GM19035 (cell line): ENCODE measurements around the gene ASZ1.

ENCODE experiments used
- ATAC-seq: cut with Tn5 transposase; IDR thresholded peaks from one replicate; pipeline ENCODE4 v1.9.1; 2021; ENCODE audit not compliant: unreplicated experiment

The ASZ1 gene

GRCh38 chr7:117403737-117404136 lies 23.6 kb downstream of the ASZ1 start:
- ATAC-seq = no peak

- ATAC-seq = no peak
These were observed 25.2 kb downstream of the ASZ1 start for GRCh38 chr7:117402109-117402508.

GRCh38 chr7:117401293-117402002 lies 25.8 kb downstream of the ASZ1 start:
- ATAC-seq = no peak

- no peak for ATAC-seq
These were observed 27.4 kb downstream of the ASZ1 start for GRCh38 chr7:117399820-117400422.

GRCh38 chr7:117395743-117396142 lies 31.6 kb downstream of the ASZ1 start:
- no peak for ATAC-seq

GRCh38 chr7:117393781-117394180 lies 33.5 kb downstream of the ASZ1 start:
- no peak for ATAC-seq

GRCh38 chr7:117389871-117390270 lies 37.4 kb downstream of the ASZ1 start:
- ATAC-seq = no peak

- no peak for ATAC-seq
These were observed 41.1 kb downstream of the ASZ1 start for GRCh38 chr7:117386110-117386706.

GRCh38 chr7:117385363-117386109 lies 41.8 kb downstream of the ASZ1 start:
- ATAC-seq = peak; percentile 72

- ATAC-seq = no peak
These were observed 42.5 kb downstream of the ASZ1 start for GRCh38 chr7:117384688-117385362.

- ATAC-seq = no peak
These were observed 43.7 kb downstream of the ASZ1 start for GRCh38 chr7:117383483-117384189.

GRCh38 chr7:117383046-117383445 lies 44.2 kb downstream of the ASZ1 start:
- ATAC-seq = no peak

GRCh38 chr7:117381362-117381761 lies 45.9 kb downstream of the ASZ1 start:
- ATAC-seq = no peak

GRCh38 chr7:117375380-117375779 lies 51.9 kb downstream of the ASZ1 start:
- ATAC-seq = no peak

- no peak for ATAC-seq
These were observed 55.2 kb downstream of the ASZ1 start for GRCh38 chr7:117372073-117372472.

GRCh38 chr7:117364339-117365080 lies 62.8 kb downstream of the ASZ1 start:
- ATAC-seq = no peak

- peak; percentile 51 for ATAC-seq
These were observed 64.9 kb downstream of the ASZ1 start for GRCh38 chr7:117362294-117362888.

GRCh38 chr7:117350027-117350426 lies 77.3 kb downstream of the ASZ1 start:
- no peak for ATAC-seq

GRCh38 chr7:117349570-117349969 lies 77.7 kb downstream of the ASZ1 start:
- ATAC-seq = no peak
